Ishikawa (cell line): ENCODE results near the gene HLA-B.

Source experiments
- CREB1 ChIP-seq: IDR thresholded peaks from 2 replicates; pipeline ENCODE4 v1.6.1; 2012; ENCODE audit warnings: low read depth
- MAX ChIP-seq: IDR thresholded peaks from 2 replicates; pipeline ENCODE4 v1.6.1; 2012
- REST ChIP-seq: IDR thresholded peaks from 2 replicates; pipeline ENCODE4 v1.6.1; 2012; ENCODE audit warnings: low read depth, mild to moderate bottlenecking

- TF ChIP-seq REST (no peak), CREB1 (no peak), MAX (no peak)
These were observed 3.5 kb downstream of the HLA-B start for GRCh38 chr6:31353384-31353945.
